ENCODE measurements around the gene EFCAB6.

- TF ChIP-seq CTCF (IDR thresholded peaks at IDR 0.05; ENCODE audit: low read length) (no peak), EZH2 (IDR thresholded peaks at IDR 0.05; ENCODE audit: borderline replicate concordance, low read length) (no peak)
These were observed 270.4 kb downstream of the EFCAB6 start for GRCh38 chr22:43541462-43542407.
